Measurements from ENCODE around the gene CCDC107. TPM values are rescaled to one million over a fixed set of nuclear protein-coding genes. Genes with fewer than 3 reads are reported as not detected.

CCDC107 gene
- total and polyA plus RNA-seq, 9 of the 15 experiments (the other 6 are each of a cell fraction or from before 2014, with no cell fraction given): 0.35 to 11.3 (median 6.9) TPM; not detected in 1

DNA sequence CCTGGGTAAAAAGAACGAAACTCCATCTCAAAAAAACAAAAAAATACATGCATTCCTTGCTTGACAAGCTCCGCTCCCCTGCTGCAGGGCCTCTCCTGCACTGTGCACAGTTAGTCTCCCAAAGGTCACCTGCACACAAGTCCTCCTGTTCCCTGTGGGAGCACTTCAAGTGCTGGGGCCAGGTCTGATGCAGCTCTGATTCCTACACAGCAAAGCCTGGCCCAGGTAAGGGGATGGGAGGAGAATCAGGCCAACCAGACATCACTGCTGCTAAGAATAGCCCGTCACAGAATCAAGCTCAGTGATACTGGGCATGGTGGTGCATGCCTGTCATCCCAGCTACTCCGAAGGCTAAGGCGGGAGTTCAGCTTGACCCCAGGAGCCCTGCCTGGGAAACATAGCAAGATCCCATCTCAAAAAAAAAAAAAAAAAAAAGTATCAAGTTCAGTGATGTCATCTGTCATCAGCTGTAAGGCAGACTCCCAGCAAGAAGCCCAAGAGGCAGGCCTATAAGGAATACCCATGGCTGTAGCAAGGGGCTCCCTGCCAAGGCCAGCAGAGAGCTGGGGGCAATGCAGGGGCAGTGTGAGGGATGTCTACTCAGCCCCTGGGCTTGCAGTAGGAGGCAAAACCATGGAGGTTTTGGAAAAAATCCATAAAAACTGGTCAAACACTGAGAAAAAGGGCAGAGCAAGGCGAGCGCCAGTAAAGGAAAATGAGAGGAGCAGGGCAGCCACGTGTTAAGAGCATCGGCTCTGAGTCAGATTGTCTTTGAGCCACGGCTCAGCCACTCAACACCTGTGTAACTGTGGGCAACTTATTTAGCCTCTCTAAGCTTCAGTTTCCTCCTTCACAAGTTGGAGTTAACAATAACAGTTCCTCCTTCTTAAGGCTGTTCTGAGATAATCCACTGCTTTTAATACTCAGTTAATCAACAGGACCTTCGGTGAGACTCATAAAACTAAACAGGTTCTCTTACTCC, 28.4 kb downstream of the CCDC107 start:
- peaks cover 11 to 23% of the 10 kb centered on the region in 2 experiments; a peak in 4 of 5 replicates for H3K4me1 ChIP-seq (replicated peaks in 1 of 2; ENCODE audit: control insufficient read depth in 2 of 2, insufficient read depth in 2 of 2, low read length in 2 of 2)
- POLR2A ChIA-PET: interaction anchor here (1.0 to 1.3 kb wide), 3 partner anchors 8 to 126 kb away, joined by 3 to 5 read pairs (median 4); partner anchors contain the start of gene SPAG8
- H3K9me3 ChIP-seq (replicated peaks; ENCODE audit: control insufficient read depth, insufficient read depth, low read depth, low read length): no peaks in the 10 kb centered on the region
- H3K79me2 ChIP-seq (ENCODE audit: control insufficient read depth, insufficient read depth, low read length): no peaks in the 10 kb centered on the region
- no peaks in the 10 kb centered on the region for H3K27me3 ChIP-seq (ENCODE audit: control insufficient read depth in 2 of 2, insufficient read depth in 2 of 2, low read length in 2 of 2)
- no peaks in the 10 kb centered on the region for H3K9me1 ChIP-seq (ENCODE audit: control insufficient read depth, insufficient read depth, low read length)
- no peak overlapping the region for H3K27ac ChIP-seq (ENCODE audit: extremely low read depth, low read depth, low read length)
- TF ChIP-seq, protein P1, sequence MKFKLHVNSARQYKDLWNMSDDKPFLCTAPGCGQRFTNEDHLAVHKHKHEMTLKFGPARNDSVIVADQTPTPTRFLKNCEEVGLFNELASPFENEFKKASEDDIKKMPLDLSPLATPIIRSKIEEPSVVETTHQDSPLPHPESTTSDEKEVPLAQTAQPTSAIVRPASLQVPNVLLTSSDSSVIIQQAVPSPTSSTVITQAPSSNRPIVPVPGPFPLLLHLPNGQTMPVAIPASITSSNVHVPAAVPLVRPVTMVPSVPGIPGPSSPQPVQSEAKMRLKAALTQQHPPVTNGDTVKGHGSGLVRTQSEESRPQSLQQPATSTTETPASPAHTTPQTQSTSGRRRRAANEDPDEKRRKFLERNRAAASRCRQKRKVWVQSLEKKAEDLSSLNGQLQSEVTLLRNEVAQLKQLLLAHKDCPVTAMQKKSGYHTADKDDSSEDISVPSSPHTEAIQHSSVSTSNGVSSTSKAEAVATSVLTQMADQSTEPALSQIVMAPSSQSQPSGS (CRISPR knock-in tag; IDR thresholded peaks at IDR 0.05): no peak
- TF ChIP-seq, protein P2, sequence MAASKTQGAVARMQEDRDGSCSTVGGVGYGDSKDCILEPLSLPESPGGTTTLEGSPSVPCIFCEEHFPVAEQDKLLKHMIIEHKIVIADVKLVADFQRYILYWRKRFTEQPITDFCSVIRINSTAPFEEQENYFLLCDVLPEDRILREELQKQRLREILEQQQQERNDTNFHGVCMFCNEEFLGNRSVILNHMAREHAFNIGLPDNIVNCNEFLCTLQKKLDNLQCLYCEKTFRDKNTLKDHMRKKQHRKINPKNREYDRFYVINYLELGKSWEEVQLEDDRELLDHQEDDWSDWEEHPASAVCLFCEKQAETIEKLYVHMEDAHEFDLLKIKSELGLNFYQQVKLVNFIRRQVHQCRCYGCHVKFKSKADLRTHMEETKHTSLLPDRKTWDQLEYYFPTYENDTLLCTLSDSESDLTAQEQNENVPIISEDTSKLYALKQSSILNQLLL (CRISPR knock-in tag; IDR thresholded peaks at IDR 0.05; ENCODE audit: borderline replicate concordance): no peak
- TF ChIP-seq RFX1 (IDR thresholded peaks at IDR 0.05): no peak
- TF ChIP-seq HDGF (IDR thresholded peaks at IDR 0.05): no peak
- TF ChIP-seq, protein P3, sequence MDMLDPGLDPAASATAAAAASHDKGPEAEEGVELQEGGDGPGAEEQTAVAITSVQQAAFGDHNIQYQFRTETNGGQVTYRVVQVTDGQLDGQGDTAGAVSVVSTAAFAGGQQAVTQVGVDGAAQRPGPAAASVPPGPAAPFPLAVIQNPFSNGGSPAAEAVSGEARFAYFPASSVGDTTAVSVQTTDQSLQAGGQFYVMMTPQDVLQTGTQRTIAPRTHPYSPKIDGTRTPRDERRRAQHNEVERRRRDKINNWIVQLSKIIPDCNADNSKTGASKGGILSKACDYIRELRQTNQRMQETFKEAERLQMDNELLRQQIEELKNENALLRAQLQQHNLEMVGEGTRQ (CRISPR knock-in tag; IDR thresholded peaks at IDR 0.05): no peak
- TF ChIP-seq MECOM (CRISPR knock-in tag; IDR thresholded peaks at IDR 0.05): no peak
- no peak for TF ChIP-seq ETS2 (tag; IDR thresholded peaks at IDR 0.05; ENCODE audit: borderline replicate concordance, poor library complexity, severe bottlenecking)
- no peak for TF ChIP-seq TFAM (CRISPR knock-in tag; conservative IDR thresholded peaks at IDR 0.05)
- no peaks in the 10 kb centered on the region for H4K20me1 ChIP-seq (replicated peaks; ENCODE audit: control insufficient read depth, insufficient read depth, low read length)
- H3K9ac ChIP-seq (ENCODE audit: insufficient read depth in 1 of 2, low read depth in 2 of 2, low read length in 2 of 2): no peak overlapping the region
- in situ Hi-C loops (cut with MboI) (no loop called here), intact Hi-C loops (cut with micrococcal nuclease) (no loop called here)
- no peak for DNase-seq (ENCODE audit: extremely low read depth in 1 of 4, low spot score in 3 of 4)
- no TSS peak for BruUV-seq (replicated peaks)
- ATAC-seq: no peak
- H3K4me2 ChIP-seq (ENCODE audit: insufficient read depth, low read length): no peak overlapping the region
- 70% methylated on average over 11 of the region's 11 CpGs for WGBS (ENCODE audit: insufficient coverage, low coverage, missing lambda C conversion rate)
- CTCF ChIA-PET (ENCODE audit: low intra/inter-chr PET ratio): no interaction called here
- no peak overlapping the region for H2AFZ ChIP-seq (ENCODE audit: low read depth, low read length)
- H3K36me3 ChIP-seq (ENCODE audit: control insufficient read depth, insufficient read depth, low read length): peaks cover 7% of the 10 kb centered on the region; the same call in 2 of the 3 replicates
- H3K4me3 ChIP-seq: no peak overlapping the region
- no peak for FAIRE-seq

Measured in K562 (cell line).